ENCODE measurements around the gene ALDH16A1.

DNA sequence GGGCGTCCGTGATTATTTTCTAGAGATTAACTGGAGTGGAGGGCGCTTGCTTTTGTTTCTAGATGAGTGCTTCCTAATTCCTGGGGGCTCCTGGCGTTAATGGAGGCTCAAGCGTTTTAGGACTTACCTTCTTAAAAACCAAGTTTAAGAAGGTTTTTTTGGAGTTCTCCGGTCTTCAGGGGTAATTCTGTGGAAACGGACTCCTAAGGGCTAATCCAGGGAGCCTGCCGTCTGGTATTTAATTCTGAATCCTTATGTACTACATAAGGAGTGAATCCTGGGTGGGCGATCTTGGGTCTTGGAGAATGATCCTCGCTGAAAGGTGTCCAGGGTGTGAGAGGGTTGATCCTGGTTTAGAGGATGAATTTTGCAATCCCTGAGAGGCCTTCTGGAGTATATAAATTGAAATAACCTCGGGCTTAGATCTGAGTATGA, 43.6 kb downstream of the ALDH16A1 start:
- TF ChIP-seq GATA2 (IDR thresholded peaks at IDR 0.05; ENCODE audit: low read depth, low read length): no peak
- TF ChIP-seq GATA3 (IDR thresholded peaks at IDR 0.05; ENCODE audit: low read depth, low read length): no peak

Measured in SH-SY5Y (cell line).